Activated CD4-positive, CD25-positive, alpha-beta regulatory T cell treated with anti-CD3 and anti-CD28 coated beads, Interleukin-2, amount 50 U/mL, for 16 hours (primary cell): ENCODE results near the gene ZDHHC12.

ENCODE experiments used
- DNase-seq: peaks from one replicate; pipeline ENCODE4 v3.0.0-alpha.2; 2020; ENCODE audit warnings: low read depth, low spot score

The ZDHHC12 gene

DNA sequence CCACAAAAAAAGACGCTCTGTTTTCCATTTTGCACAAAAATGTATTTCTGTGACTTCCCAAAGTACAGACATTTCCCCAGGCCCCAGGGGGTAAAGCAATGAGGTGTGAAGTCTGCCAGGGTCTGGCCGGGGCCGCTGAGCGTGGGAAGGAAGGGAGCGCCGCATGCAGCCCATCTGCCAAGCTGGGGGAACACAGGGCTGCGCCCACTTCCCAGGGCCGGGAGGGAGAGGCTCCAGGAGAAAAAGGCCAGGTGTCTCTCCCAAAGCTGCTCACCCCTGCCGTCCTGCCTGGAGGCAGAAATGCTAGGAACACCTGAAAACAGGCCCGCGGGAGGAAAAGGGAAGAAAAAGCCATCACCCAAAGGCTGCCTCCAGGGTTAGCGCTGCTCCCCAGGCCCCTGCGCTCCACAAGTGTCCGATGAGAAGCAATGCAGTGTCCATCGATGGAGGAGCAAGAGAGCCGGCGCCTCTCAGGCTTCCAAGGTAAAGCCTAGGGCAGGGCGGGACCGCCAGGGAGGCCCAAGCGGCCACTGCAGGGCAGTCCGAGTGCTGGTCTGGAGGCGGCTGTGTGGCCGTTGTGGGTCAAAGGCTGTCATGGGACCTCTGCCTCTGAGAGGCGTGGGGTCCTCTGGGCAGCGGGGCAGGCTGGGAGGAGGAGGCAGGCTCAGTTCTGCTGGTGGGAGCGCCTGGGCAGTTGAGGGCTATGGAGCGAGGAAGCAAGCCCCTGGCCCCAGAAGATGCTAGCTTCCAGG lies 6.0 kb upstream of the ZDHHC12 start:
- DNase-seq = no peak

DNA sequence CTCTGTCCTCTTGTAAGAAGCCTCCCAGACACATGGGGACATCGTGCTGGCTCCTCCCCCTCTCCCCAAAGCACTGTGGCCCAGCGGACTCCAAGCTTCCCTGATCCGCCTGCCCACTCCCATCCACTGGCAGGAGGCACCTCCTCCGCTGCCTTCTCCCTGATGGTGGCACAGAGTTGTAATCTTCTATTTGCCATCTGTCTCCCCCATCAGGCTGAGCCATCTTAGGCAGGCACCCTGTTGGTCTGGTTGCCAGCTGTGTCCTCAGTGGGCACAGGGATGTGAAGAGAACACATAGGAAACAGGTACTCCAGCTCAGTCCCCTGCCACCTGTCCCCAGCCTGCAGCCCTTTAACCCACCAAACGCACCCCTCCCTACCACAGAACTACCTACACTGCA lies 5.4 kb upstream of the ZDHHC12 start:
- DNase-seq = no peak

DNA sequence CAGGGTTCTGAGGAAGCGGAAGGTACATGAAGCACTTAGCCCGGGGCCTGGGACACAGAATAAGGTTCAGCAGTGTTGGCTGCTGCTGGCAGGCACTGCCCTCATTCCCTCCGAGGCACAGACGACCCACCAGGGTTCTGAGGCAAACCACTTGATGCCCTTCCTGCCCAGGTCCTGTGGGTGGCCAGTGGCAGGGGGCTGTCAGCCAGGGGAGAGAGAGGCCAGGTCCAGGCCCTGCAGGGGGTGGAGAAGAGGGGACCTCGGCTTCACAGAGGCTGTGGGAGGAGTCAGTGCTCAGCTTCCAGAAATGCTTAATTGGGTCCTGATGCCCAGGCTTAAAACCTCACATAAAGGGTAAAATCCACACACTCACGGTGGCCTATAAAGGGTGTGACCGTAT lies 4.4 kb upstream of the ZDHHC12 start:
- DNase-seq = no peak

- DNase-seq = no peak
These were observed 3.8 kb upstream of the ZDHHC12 start for GRCh38 chr9:128727640-128728248.

GRCh38 chr9:128724744-128725211 lies 851 bp upstream of the ZDHHC12 start:
- no peak for DNase-seq

DNA sequence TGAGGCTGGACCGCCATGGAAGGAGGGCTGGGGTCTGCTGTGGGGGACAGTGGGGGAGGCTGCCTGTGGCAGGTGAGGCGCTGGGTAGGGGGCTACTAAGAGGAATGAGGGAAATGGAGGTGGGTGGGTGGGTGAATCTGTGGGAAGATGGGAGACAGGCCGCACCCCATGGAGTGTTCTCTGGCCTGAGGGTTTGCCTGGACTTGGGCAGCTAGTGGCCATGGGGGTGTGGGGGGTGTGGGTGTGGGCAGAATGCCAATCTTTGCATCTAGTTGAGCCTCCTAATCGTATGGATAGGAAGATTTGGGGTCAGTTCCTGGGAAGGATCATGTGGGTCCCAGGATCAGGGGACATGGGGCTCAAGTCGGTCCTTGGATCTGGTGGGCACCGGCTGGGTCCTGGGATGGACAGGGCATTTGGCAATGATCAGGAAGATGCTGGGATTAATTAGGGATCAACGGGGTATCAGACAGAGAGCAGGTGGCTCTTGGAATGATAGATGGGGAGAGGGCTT lies 518 bp downstream of the ZDHHC12 start:
- no peak for DNase-seq

- DNase-seq = no peak
These were observed 1.3 kb downstream of the ZDHHC12 start for GRCh38 chr9:128722380-128723351.

GRCh38 chr9:128721487-128722010 lies 2.4 kb downstream of the ZDHHC12 start:
- no peak for DNase-seq

GRCh38 chr9:128720841-128721486 lies 3.0 kb downstream of the ZDHHC12 start:
- no peak for DNase-seq

GRCh38 chr9:128719919-128720605 lies 3.9 kb downstream of the ZDHHC12 start:
- no peak for DNase-seq

DNA sequence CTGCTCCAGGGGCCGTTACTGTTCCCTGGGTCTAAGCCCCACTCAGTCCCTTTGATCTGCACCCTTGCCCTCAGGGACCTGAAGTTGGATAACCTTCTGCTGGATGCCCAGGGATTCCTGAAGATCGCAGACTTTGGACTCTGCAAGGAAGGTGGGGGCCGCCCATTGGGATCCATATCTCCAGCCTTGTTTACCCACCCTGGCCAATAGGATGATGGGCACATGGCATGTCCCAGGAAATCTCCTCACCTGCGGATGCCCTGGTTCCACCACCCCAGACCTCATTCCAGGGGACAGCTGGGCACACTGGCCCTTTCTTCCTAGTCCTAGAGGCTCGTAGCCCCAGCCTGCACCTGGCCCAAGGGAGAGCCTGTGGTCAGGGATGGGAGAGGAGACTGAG lies 5.5 kb downstream of the ZDHHC12 start:
- no peak for DNase-seq

- DNase-seq = no peak
These were observed 5.9 kb downstream of the ZDHHC12 start for GRCh38 chr9:128718047-128718446.

DNA sequence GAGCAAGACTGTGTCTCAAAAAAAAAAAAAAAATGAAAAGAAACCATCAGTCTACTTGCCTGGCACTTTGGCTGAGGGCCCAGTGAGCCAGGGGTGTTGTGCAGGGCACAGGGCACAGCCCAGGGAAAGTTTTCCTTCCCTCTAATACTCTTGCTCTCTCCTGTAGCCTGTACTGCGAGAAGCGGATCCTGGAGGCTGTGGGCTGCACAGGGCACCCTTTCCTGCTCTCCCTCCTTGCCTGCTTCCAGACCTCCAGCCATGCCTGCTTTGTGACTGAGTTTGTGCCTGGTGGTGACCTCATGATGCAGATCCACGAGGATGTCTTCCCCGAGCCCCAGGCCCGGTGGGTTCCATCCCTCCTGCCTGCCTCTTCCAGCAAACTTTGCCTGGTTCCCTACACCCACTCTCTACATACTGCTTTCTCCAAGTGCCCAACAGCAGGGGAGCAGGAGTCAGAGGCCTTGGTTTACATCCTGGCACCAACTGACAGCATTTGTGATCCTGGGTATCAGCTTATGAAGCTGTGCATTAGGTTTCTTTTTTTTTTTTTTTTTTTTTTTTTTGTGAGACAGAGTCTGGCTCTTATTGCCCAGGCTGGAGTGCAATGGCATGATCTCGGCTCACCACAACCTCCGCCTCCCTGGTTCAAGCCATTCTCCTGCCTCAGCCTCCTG lies 7.2 kb downstream of the ZDHHC12 start:
- DNase-seq = no peak

GRCh38 chr9:128715436-128715750 lies 8.5 kb downstream of the ZDHHC12 start:
- no peak for DNase-seq

DNA sequence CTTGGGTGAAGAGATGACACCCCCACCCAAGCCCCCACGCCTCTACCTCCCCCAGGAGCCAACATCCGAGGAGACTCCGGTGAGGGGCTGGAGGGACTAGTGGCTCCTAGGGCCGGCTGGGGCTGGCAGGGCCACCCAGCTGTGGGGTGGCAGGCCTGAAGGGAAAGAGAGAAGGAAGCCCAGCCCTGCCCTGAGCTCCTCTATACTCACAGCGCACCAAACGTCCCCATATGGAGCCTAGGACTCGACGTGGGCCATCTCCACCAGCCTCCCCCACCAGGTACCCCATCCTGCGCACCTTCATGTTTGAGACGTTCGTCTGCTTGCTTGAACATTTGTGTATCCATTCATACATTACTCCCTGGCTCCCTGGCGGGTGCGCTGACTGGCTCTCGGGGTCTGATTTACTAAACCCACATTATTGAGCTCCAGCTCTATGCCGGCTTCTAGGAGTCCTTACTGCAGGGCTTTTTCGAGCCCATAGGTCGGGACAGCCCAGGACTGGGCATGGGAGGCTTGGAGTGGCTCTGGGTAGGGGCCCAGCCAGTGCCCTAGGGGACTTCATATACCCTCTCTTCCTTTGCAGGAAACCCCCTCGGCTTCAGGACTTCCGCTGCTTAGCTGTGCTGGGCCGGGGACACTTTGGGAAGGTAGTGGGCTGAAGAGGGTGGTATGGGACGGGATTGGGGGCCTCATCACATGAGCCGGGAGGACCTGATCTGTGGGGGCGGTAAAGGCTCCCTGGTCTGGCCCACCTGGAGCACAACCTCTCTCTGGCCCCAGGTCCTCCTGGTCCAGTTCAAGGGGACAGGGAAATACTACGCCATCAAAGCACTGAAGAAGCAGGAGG lies 9.1 kb downstream of the ZDHHC12 start:
- no peak for DNase-seq

GRCh38 chr9:128713941-128714573 lies 9.9 kb downstream of the ZDHHC12 start:
- no peak for DNase-seq

GRCh38 chr9:128713411-128713780 lies 10.5 kb downstream of the ZDHHC12 start:
- no peak for DNase-seq

DNA sequence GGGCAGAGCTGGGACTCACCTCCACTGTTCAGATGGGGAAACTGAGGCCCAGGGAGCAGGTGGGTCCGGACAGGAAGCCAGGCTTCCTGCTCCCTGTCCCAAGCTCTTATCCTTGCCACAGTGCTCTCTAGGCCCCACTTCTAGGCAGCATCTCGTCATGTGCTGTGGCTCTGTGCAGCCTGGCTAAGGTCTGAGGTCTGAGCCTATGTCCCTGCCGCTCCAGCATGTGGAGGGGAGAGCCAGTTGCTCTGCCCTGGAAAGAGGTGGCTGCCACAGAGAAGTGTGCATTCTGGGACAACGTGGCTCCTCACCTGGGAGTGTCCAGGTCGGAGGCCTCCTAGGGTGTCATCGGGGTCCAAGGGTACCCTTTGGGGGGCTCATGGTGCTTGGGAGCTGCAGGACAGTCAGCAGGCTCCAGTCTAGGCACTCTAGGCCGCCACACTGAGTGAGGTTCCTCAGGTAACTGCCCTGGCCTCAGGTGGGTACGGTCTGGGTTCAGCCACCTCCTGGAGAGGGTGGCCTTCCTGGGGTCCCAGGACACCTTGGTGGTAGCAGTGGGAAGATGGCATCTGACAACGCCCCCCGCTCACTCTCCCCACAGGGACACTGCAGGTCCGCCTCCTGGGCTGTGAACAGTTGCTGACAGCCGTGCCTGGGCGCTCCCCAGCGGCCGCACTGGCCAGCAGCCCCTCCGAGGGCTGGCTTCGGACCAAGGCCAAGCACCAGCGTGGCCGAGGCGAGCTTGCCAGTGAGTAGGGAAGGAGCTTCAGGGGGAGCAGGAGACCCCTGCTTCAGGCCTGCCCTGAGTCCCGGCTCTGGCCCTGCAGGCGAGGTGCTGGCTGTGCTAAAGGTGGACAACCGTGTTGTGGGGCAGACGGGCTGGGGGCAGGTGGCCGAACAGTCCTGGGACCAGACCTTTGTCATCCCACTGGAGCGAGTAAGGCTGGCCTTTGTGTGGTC lies 11.2 kb downstream of the ZDHHC12 start:
- DNase-seq = no peak
